HG02759 (cell line): ENCODE data around the gene ANKFY1.
"Not testable (repeated sequence)": the region's sequence is repeated elsewhere in the genome, so short reads cannot be mapped to it uniquely, and the experiment has no call there.

ENCODE experiments used
- ATAC-seq: cut with Tn5 transposase; IDR thresholded peaks from one replicate; pipeline ENCODE4 v1.9.1; 2021; ENCODE audit warnings: mild to moderate bottlenecking, moderate library complexity; ENCODE audit not compliant: unreplicated experiment

The ANKFY1 gene

GRCh38 chr17:4262703-4263102 lies 1.1 kb downstream of the ANKFY1 start:
- ATAC-seq, result no peak

DNA sequence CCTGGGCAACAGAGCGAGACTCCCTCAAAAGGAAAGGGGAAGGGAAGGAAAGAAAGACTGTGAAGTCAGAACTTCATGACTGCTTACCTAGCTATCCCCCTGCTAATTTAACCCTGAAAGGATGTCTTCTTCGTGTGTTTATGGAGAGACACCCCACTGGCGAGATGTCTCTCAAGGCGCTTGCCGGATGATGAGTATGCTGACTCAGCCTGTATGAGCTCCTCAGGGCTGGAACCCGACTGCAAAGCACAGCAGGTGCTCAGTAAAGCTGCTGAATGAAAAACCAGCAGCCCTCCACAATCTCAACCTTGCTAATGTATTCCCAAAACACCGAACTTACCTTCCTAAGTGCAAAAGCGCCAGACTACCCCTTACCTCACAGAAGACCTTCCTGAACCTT lies 2.3 kb downstream of the ANKFY1 start:
- no peak for ATAC-seq

DNA sequence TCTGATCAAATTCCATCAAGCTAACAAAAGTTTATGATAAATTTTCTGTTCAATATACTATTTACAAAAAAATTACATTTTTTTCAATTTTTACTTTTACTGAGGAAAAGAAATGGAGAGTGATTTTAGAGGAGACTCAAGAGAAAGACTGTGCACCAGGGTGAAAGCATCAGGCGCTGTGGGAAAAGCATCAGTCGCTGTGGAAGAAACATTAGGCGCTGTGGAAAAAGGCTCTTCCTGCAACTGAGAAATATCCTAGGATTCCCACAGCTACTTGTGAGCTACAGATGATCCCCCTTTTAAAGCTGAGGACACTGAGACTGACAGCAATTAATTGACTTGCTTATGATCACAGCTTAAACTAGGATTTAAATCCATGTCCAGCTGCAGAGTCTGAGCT lies 4.9 kb downstream of the ANKFY1 start:
- no peak for ATAC-seq

- ATAC-seq, result no peak
These were observed 6.8 kb downstream of the ANKFY1 start for GRCh38 chr17:4256952-4257351.

DNA sequence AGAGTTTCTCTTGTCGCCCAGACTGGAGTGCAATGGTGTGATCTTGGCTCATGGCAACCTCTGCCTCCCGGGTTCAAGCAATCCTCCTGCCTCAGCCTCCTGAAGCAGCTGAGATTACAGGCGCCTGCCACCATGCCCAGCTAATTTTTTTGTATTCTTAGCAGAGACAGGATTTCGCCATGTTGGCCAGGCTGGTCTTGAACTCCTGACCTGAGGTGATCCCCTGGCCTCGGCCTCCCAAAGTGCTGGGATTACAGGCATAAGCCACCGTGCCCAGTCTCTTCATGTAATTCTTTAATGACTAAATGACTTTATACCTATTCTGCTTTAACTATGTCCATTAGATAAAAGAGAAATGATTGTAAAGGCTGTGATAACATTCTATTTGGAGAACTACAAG lies 8.5 kb downstream of the ANKFY1 start:
- ATAC-seq, result not testable (repeated sequence)

DNA sequence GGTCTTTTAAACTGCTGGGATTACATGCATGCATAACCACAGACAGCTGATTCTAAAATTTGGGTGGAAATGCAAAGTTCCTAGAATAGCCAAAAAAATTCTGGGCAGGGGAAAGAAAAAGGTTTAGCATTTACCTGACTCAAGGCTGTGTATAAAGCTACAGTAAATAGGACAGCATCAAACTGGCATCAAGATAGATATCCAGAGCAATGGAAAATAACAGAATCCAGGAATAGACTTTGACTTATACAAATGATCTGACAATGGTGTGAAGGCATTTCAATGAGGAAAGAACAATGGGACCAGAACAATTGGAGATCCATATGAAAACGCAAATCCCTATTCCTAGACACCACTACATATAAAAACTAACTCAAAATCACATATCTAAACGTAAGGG lies 12.9 kb downstream of the ANKFY1 start:
- no peak for ATAC-seq

GRCh38 chr17:4249452-4250029 lies 14.2 kb downstream of the ANKFY1 start:
- ATAC-seq, result no peak

- ATAC-seq, result no peak
These were observed 15.1 kb downstream of the ANKFY1 start for GRCh38 chr17:4248504-4249277.

- ATAC-seq, result no peak
These were observed 15.8 kb downstream of the ANKFY1 start for GRCh38 chr17:4247971-4248388.

DNA sequence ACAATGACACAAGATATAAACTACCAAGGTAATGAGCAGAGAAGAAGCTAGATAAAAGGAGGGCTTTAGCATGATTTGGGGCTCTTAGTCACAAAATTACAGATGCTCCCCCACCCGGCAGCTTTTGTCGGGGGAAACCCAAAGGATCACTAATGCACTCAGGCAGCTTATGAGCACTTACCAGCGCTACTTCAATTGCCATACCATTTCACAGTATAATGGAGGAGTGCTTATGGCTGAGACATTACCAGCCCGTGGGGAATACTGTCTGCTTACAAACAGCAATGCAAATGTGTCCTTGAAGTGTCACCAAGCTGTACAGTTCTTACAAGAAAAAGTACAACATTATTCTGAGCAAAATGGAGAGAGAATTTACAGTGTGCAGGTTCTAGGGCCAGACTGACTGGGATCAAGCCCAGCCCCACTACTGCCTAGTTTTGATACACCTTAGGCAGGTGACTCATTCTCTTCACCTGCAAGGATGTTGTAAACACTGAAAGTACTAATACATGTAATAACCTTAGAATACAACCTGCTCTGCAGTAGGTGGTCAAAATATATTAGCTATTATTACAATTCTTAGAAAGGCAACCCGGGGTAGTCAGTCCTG lies 16.3 kb downstream of the ANKFY1 start:
- ATAC-seq, result no peak

GRCh38 chr17:4246674-4247073 lies 17.1 kb downstream of the ANKFY1 start:
- ATAC-seq, result no peak

GRCh38 chr17:4241535-4241934 lies 22.2 kb downstream of the ANKFY1 start:
- ATAC-seq, result no peak

DNA sequence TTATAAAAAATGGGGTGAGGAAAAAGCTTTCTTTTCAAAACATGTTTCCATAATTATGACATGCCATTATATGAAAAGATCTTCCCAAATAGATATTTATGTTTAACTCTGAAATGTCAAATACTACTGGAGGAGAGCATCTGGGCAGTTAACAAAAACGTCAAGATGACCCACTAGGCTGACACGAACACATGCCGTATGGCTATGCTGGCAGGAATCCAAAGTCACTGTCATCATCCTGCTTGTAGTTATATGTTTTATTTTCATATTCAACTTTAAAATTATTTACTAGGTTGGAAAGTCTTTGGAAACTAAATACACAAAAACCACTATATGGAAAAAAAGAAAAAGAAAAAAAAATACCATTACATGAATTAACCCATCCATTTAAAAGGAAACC lies 27.3 kb downstream of the ANKFY1 start:
- no peak for ATAC-seq

GRCh38 chr17:4235372-4236279 lies 28.2 kb downstream of the ANKFY1 start:
- no peak for ATAC-seq

DNA sequence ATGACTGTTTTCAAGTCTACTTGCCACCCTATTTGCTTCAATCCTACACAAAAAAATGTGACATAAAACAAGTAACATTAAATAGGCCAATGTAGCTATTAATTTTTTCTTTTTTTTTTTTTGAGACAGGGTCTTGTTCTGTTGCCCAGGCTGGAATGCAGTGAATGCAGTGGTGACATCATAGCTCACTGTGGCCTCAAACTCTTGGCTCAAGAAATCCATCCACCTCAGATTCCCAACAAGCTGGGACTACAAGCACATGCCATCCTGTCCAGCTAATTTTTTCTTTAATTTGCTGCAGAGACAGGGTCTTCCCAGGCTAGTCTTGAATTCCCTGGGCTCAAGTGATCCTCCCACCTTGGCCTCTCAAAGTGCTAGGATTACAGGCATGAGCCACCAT lies 29.4 kb downstream of the ANKFY1 start:
- no peak for ATAC-seq

- ATAC-seq, result no peak
These were observed 30.0 kb downstream of the ANKFY1 start for GRCh38 chr17:4233668-4234258.

DNA sequence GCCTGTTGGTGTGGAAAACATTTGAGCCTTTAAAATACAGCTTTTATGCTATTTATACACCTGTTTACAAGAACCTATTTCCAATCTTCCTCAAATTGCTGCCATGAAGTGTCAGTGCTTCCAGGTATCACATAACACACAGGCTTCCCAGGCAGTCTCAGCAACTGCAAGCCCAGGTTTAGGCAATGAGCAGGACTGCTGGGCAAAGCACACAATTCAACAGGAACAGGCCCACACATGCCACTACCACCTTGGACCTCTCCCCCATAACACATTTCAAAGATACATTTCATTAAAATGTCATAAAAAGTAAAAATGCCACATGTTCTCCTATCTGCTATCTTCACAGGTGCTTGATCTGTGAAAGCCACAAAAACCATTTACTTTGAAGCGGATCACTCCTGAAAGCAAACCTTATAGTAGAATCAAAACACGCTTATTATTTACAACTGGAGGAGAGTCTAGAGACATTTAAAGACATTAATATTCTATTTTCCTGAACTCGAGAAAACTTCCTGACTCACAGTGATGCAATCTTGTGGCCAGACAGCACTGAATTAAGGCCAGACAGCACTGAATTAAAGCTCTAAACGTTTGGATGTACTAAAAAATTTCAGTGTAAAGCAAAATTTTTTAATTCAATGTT lies 31.5 kb downstream of the ANKFY1 start:
- no peak for ATAC-seq

- no peak for ATAC-seq
These were observed 33.9 kb downstream of the ANKFY1 start for GRCh38 chr17:4229627-4230541.

DNA sequence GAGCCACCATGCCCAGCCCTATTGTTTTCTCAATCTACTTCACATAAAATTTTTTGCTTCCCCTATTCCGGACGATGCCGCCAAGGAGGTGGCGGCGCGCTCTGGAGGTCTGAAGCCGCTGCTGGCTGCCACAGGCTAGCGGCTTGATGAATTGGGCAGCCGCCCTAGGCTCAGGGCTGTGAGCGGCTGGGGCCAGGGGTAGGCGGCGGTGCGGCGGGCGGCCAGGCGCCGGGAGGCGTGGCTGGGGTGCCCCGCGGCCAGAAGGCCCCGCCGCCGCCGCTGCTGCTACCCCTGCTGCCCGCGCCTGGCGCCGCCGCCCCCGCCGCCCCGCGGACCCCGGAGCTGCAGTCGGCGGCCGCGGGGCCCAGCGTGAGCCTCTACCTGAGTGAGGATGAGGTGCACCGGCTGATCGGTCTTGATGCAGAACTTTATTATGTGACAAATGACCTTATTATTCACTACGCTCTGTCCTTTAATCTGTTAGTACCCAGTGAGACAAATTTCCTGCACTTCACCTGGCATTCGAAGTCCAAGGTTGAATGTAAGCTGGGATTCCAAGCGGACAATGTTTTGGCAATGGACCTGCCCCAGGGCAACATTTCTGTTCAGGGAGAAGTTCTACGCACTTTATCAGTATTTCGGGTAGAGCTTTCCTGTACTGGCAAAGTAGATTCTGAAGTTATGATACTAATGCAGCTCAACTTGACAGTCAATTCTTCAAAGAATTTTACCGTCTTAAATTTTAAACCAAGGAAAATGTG lies 41.7 kb downstream of the ANKFY1 start:
- no peak for ATAC-seq
